ENCODE data around the gene YEATS2. TPM values are rescaled to one million over a fixed set of nuclear protein-coding genes. Genes with fewer than 3 reads are reported as not detected.

YEATS2 gene
- polyA plus RNA-seq, 1 donor (not counting 4 experiments of a cell fraction or from before 2014, with no cell fraction given), result 21.7 TPM

- no peak for FAIRE-seq
- H3K36me3 ChIP-seq (ENCODE audit: control insufficient read depth in 2 of 2, extremely low read depth in 1 of 2, insufficient read depth in 2 of 2, low read length in 2 of 2), result peaks cover 45 to 58% of the 10 kb centered on the region in 2 experiments
Observed at GRCh38 chr3:183802989-183803388, 105.4 kb downstream of the YEATS2 start.

DNA sequence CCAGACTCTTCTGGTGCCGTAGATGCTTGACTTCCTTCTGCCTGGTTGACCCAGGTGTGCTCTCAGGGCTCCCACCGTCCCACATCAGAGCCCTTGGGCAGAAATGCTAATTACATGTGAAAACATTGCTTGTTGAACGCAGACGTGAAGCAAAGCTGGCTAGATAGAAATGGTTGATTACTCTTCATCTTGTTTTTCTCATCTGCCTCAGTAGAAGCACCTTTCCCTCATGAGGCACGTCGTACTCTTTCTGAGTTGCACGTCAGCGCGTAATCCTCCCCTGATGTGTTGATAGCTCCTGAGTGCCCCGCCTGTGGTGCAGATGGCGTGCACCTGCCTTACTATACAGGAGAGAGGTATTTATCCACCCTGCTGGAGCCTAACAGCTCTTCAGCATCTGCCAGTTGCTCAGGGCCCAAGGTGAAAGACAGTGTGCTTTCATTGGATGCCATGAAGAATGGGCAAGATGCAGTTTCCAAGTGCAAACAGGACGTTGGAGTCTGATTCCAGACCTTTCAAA lies 109.7 kb downstream of the YEATS2 start:
- H3K27ac ChIP-seq (ENCODE audit: control insufficient read depth, insufficient read depth, low read length), result no peak overlapping the region
- no peaks in the 10 kb centered on the region for H3K79me2 ChIP-seq (ENCODE audit: control insufficient read depth, insufficient read depth, low read length)
- no peak overlapping the region for H3K4me3 ChIP-seq (ENCODE audit: control insufficient read depth in 2 of 3, extremely low read depth in 1 of 3, insufficient read depth in 2 of 3, low read depth in 1 of 3, low read length in 3 of 3)
- H3K9me3 ChIP-seq (ENCODE audit: control insufficient read depth, low read depth, low read length), result no peaks in the 10 kb centered on the region
- no peak overlapping the region for H3K9ac ChIP-seq (ENCODE audit: control insufficient read depth, extremely low read depth, insufficient read depth, low read length)
- no peaks in the 10 kb centered on the region for H4K20me1 ChIP-seq (ENCODE audit: control insufficient read depth, extremely low read depth, insufficient read depth, low read length)
- FAIRE-seq (no peak), DNase-seq (ENCODE audit: low read depth, low spot score) (no peak)
- no peaks in the 10 kb centered on the region for H3K27me3 ChIP-seq (ENCODE audit: control insufficient read depth, extremely low read depth, insufficient read depth, low read length)
- TF ChIP-seq, protein P1, sequence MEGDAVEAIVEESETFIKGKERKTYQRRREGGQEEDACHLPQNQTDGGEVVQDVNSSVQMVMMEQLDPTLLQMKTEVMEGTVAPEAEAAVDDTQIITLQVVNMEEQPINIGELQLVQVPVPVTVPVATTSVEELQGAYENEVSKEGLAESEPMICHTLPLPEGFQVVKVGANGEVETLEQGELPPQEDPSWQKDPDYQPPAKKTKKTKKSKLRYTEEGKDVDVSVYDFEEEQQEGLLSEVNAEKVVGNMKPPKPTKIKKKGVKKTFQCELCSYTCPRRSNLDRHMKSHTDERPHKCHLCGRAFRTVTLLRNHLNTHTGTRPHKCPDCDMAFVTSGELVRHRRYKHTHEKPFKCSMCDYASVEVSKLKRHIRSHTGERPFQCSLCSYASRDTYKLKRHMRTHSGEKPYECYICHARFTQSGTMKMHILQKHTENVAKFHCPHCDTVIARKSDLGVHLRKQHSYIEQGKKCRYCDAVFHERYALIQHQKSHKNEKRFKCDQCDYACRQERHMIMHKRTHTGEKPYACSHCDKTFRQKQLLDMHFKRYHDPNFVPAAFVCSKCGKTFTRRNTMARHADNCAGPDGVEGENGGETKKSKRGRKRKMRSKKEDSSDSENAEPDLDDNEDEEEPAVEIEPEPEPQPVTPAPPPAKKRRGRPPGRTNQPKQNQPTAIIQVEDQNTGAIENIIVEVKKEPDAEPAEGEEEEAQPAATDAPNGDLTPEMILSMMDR (optimal IDR thresholded peaks at IDR 0.05 in 1 of 3, IDR thresholded peaks at IDR 0.05 in 1 of 3, conservative IDR thresholded peaks at IDR 0.05 in 1 of 3; ENCODE audit: extremely low read depth in 1 of 3, insufficient read depth in 2 of 3, low read length in 3 of 3), result no peak
- no peak for TF ChIP-seq EZH2 (IDR thresholded peaks at IDR 0.05; ENCODE audit: low read length)
- H3K36me3 ChIP-seq (ENCODE audit: control insufficient read depth in 2 of 2, extremely low read depth in 1 of 2, insufficient read depth in 2 of 2, low read length in 2 of 2), result peaks cover 50 to 62% of the 10 kb centered on the region in 2 experiments
- dilution Hi-C loops (cut with MboI; ENCODE audit: extremely low pct_ligation_motif_present, low sequenced_read_pairs), result no loop called here
- no peak overlapping the region for H3K4me2 ChIP-seq (ENCODE audit: control insufficient read depth, extremely low read depth, insufficient read depth, low read depth, low read length)
- peaks cover 4% of the 10 kb centered on the region for H3K4me1 ChIP-seq (ENCODE audit: control insufficient read depth, extremely low read depth, insufficient read depth, low read length)
- no peak overlapping the region for H2AFZ ChIP-seq (ENCODE audit: control insufficient read depth, low read length)
- no peaks in the 10 kb centered on the region for H3K9me1 ChIP-seq (ENCODE audit: control insufficient read depth, extremely low read depth, insufficient read depth, low read length)

More at GRCh38 chr3:183802989-183803388, 105.4 kb downstream of the YEATS2 start:
- no peak overlapping the region for H3K9ac ChIP-seq (ENCODE audit: control insufficient read depth, extremely low read depth, insufficient read depth, low read length)
- H3K27ac ChIP-seq (ENCODE audit: control insufficient read depth, insufficient read depth, low read length), result no peak overlapping the region
- no peak overlapping the region for H2AFZ ChIP-seq (ENCODE audit: control insufficient read depth, low read length)
- no peaks in the 10 kb centered on the region for H3K79me2 ChIP-seq (ENCODE audit: control insufficient read depth, insufficient read depth, low read length)
- TF ChIP-seq EZH2 (IDR thresholded peaks at IDR 0.05; ENCODE audit: low read length), result no peak
- TF ChIP-seq, protein P1 (optimal IDR thresholded peaks at IDR 0.05 in 1 of 3, IDR thresholded peaks at IDR 0.05 in 1 of 3, conservative IDR thresholded peaks at IDR 0.05 in 1 of 3; ENCODE audit: extremely low read depth in 1 of 3, insufficient read depth in 2 of 3, low read length in 3 of 3), result no peak
- H3K27me3 ChIP-seq (ENCODE audit: control insufficient read depth, extremely low read depth, insufficient read depth, low read length), result no peaks in the 10 kb centered on the region
- DNase-seq (ENCODE audit: low read depth, low spot score), result no peak
- dilution Hi-C loops (cut with MboI; ENCODE audit: extremely low pct_ligation_motif_present, low sequenced_read_pairs), result no loop called here
- H3K9me3 ChIP-seq (ENCODE audit: control insufficient read depth, low read depth, low read length), result no peaks in the 10 kb centered on the region
- no peaks in the 10 kb centered on the region for H3K4me1 ChIP-seq (ENCODE audit: control insufficient read depth, extremely low read depth, insufficient read depth, low read length)
- H4K20me1 ChIP-seq (ENCODE audit: control insufficient read depth, extremely low read depth, insufficient read depth, low read length), result no peaks in the 10 kb centered on the region
- no peaks in the 10 kb centered on the region for H3K9me1 ChIP-seq (ENCODE audit: control insufficient read depth, extremely low read depth, insufficient read depth, low read length)
- H3K4me2 ChIP-seq (ENCODE audit: control insufficient read depth, extremely low read depth, insufficient read depth, low read depth, low read length), result no peak overlapping the region
- no peak overlapping the region for H3K4me3 ChIP-seq (ENCODE audit: control insufficient read depth in 2 of 3, extremely low read depth in 1 of 3, insufficient read depth in 2 of 3, low read depth in 1 of 3, low read length in 3 of 3)
